HG02938 (cell line): ENCODE measurements around the gene TRMT6.

Source experiments
- ATAC-seq: cut with Tn5 transposase; IDR thresholded peaks from one replicate; pipeline ENCODE4 v1.9.1; 2021; ENCODE audit warnings: mild to moderate bottlenecking, moderate library complexity; ENCODE audit not compliant: unreplicated experiment

The TRMT6 gene

GRCh38 chr20:5949943-5950270, 426 bp downstream of the TRMT6 start:
- no peak for ATAC-seq

DNA sequence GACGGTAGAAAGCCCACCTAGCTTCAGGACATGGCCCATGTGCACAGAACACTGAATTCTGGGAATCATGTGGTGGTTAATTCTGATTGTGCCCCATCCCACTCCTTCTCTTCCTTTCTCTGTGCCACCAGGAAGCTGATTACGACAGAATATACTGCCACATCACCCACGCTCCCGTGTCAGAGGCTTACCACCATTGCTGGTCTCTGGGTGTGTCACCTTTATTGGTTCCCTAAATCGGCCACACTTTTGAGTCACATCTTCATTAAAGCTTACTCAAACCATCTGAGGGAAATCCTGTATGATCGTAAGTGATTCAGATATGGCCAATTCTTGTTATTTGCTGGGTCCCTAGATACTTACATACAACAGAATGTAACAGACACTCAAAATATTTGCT, 3.1 kb downstream of the TRMT6 start:
- ATAC-seq: no peak

DNA sequence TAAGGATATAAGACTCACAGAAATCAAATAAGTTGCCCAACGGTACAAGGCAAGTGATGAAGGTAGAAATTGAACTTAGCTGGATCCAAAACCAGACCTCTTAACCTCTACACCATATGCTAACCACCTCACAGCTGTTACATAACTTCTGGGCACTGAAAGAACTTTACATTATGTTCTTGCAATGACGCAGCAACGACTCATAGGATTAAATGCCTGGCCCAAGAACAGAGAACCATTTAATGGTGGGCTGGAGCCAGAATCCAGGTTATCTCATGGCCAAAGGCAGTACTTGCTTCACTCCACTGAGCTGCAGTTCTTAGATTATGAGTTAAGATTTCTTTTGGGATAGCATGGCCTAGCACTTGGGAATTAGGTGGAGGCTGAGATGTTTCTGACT, 4.4 kb downstream of the TRMT6 start:
- ATAC-seq: no peak

GRCh38 chr20:5938456-5939029, 11.8 kb downstream of the TRMT6 start:
- ATAC-seq: no peak

GRCh38 chr20:5936238-5936637, 14.1 kb downstream of the TRMT6 start:
- ATAC-seq: no peak

DNA sequence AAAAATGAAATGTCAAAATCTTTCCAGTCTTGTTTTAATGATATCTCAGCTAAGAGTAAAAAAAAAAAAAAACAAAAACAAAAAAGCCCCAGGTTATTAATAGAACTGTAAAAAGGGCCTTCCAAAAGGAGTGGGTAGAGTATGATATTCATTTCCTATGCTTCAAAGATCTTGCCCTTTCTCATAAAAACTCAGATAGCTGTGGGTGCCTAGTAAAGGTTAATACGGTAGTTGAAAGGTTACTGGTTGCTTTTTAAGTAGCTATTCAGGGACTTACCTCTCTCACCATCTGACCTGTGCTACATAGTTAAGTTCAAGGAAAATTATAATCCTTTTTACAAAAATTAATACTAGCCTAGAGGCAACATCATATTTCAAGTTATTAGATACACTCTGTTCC, 14.9 kb downstream of the TRMT6 start:
- no peak for ATAC-seq

DNA sequence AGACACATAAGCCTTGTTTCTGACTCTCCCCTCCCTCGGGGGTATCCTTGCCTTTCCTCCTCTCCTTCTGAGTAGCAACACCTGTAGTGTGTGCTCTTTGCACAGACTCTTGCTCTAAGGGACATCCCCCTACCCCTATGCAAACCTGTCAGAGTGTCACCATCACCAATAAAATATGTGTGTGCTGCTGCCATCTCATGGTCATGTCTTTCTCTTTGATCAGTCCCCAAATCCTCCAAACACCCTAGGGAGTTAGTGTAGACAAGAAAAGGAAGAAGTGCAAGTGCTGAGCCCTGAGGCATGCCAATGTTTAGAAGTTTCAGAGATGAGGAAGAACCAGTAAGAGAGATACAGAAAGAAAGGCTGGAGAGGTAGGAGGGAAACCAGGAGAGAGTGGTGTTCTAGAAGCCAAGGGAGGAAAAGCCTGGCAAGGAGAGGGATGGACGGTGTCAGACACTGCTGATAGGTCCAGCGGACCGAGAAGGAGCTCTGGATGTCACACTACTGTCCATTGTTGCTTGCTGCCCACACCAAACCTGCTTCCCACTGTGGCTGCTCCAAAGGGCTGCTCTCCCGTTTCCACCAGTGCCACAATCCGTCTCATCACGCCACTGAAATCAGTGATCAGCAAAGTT, 16.4 kb downstream of the TRMT6 start:
- ATAC-seq: no peak

GRCh38 chr20:5932796-5933195, 17.5 kb downstream of the TRMT6 start:
- ATAC-seq: no peak

- ATAC-seq: no peak
These were observed 18.9 kb downstream of the TRMT6 start for GRCh38 chr20:5931411-5931810.

DNA sequence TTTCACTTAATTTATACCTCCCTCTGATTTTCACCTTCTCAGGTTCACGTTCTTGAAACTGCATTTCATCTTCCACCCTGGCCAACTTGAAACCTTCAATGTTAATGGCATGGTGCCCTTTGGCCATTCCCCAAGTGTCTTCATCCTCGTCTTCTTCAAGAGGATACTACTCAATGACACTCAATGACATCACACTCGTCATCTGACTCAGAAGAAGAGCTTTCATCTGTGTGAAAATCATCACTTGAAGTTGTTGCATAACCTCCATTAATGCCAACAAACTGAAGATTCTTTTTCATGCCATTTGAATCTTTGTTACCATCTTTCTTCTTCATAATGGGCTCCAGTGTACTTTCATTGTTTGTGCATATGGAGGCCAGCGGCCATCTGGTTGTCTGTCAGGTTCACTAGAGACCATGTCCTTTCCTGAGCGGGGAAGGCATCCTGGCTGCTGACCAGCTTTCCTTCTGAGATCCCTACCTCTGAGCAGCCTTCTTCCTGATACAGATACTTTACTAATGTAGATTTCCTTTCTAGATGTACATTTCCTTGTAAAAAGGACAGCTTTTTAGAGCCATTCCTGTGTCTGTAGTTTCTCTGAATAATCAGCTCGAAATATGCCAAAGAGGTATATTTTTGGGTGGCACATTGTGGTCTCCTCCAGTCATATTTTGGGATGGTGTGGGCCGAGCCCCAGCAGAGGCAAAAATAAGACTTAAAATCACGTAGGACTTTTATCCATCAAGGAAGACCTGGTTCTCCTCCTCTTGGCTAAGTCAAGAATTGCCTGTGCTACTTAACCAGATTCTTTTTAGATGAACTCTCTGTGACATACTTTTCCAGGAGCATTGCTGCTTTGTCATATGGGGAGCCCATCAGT, 21.3 kb downstream of the TRMT6 start:
- no peak for ATAC-seq

DNA sequence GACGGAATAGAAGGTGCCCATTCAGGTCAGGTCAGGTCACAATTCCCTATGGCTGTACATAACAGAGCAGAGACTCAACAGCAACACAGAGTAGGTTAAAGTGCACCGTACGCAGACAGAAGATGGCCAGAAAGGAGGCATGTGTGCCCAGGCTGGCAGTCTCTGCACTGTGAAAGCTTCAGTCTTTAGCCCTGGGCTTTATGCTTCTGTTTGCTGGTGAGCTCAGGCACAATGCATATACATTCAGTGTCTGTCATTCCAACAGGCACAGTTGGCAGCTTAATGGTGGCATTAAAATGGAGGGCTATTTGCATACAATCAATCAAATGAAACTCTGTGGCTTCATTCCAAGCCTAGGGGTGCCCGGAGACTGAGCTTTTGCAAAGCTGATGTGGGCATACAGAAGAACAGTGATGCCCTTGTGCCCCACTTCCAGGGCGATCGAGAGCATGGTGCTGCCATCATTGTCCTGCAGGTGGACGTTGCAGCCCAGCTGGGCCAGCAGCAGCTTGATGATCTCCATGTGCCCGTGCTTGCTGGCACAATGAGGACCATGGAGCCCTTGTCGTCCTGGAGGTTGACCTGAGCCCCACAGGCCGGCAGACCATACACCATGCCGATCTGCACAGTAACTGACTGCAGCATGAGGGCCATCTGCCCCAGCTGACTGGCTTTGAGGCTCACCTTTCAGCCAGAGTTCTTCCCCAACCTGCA, 22.4 kb downstream of the TRMT6 start:
- no peak for ATAC-seq

- ATAC-seq: no peak
These were observed 24.8 kb downstream of the TRMT6 start for GRCh38 chr20:5925551-5925950.

GRCh38 chr20:5923493-5923892, 26.8 kb downstream of the TRMT6 start:
- ATAC-seq: no peak

- no peak for ATAC-seq
These were observed 29.8 kb downstream of the TRMT6 start for GRCh38 chr20:5920581-5920980.

DNA sequence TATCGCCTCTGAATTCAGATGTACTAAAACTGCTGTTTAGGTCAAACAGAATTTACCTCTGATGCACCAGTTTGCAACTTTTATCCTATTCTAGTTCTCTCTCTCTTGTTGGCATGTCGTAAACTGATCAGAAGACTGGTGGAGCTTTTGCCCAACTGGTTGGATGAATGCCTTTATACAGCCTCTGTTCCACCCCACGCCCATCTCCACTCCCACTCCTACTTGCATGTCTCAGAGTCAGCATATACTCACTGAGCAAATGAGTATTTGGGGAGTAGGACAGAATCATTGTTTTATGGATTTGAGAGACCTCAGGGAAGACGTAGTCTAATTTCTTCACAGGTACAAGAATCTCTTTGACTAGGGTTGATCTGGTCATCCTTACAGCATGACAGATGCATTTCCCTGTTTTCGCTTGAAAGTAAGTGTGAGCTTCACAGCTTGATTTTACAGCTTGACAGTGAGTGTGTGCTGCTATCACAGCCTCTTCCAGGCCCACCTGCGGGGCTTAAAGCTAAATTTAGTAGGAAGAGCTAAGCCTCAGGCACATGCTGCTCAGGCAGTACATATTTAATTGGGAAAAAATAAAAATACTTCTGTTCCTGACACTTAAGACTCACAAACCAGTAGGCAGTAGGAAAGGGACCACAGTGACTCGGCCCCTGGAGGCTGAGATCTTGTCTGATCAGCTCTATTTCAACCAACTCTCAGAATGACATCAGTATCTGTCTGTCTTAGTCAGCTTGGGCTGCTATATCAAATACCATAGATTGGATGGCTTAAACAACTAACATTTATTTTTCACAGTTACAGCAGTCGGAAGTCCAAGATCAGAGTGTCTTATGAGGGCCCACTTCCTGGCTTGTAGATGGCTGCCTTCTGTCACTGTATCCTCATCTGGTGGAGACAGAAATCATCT, 30.4 kb downstream of the TRMT6 start:
- no peak for ATAC-seq

DNA sequence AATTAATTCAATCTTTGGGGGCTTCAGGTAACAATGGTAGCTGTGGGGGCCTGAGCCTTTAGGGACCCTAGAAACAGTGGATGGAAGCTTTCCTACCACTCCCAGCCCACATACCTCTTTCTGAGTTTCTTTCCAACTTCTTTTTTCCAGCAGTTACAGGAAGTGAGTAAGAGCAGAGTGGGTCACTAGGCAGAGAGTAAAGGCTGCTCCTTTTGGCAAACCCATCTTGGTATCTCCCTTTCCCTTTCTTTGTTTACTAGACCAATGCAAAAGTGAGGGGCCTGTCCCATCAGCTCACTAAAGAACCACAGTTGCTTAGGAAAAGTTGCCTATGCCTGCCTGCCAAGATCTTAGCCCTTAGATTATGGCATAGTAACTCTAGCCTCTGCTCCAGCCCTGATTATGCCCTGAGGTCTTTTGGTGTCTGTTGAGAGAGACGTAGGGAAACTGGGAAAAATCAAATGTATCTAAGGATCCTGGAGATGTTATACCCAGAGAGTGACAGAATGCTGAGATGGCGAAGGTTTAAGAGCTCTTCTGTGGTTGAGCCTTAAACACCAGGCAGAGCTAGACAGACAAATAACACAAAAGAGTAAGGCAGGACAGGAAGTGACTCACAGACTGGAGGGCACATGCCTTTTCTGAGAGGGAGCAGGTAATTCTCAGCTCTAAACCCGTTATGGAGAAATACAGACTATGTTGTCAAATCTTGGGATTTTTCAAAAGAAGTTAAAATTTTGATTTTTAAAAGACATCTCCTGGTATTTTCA, 31.3 kb downstream of the TRMT6 start:
- no peak for ATAC-seq

DNA sequence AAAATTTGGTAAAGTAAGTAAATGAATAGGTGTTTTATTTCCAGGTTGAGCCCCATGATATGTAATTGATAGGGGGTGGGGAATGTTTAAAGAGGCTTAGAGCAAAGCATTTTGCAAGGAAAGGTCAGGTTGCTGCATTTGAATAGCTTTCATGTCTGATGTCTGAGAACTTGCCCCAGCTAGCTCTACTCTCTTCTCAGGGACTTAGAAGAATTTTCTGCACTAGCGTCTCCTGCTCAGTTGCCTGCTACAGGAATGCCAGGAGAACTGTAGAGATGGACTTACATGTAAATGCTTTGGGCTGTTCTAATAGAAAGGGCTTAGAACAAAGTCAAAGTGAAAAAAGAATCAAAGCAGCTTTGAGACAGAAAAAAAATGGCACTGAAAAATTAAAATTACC, 35.5 kb downstream of the TRMT6 start:
- ATAC-seq: no peak

DNA sequence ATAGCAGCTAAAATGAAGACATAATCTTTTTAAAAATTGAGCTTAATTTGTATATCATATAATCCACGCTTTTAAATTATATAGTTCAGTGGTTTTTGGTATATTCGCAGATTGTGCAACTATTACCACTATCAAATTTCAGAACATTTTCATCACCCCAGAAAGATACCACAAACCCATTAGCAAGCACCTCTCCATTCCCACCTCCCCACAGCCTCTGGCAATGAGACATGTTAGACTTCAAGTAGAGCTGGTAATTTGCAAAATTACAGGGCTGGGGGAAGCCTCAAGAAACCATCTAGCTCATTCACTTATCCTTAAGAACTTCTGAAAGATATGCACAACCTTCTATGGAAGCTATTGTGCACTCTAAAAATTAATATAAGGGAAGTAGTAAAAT, 37.2 kb downstream of the TRMT6 start:
- ATAC-seq: no peak

DNA sequence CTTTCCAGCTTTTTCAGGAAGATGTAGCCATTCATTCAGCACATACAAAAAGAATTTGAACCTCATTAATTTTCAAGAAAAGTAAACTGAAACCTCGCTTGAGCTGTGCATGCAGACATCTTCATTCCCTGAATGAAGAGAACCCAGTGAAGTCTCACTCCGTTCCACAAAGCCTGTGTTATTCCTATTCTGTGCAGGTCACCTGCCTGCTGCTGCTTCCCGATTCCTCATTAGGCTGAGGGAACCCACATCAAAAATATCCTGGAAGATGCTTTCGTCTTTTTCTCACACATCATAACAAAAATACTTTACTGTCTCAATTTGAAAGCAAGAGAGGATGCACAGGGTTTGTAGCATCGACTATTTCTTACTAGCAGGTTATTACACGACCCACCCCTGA, 40.1 kb downstream of the TRMT6 start:
- no peak for ATAC-seq

DNA sequence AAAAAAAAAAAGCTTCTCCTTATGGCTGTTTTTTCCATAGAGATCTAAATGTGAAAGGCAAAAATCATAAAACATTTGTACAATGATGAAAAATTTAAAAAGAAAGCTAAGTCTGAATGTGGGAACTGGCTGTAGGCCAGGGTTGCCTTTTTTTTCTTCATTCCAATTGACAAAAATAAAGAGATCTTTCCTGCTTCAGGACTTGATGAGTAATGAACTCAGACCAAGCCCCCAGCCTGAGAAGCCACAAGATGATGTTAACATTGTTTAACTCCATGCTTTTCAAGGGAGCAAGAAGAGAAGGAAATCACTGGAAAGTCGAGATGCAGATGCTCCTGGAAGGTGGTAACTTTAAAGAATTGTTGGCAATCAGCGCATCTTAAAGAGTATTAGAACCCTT, 41.4 kb downstream of the TRMT6 start:
- ATAC-seq: no peak
